ENCODE data around the gene SIX1.

SIX1 gene

GRCh38 chr14:60661721-60662120 lies 12.4 kb upstream of the SIX1 start:
- no peak overlapping the region for H3K4me2 ChIP-seq (ENCODE audit: low read depth, low read length, poor library complexity, severe bottlenecking)
- H2AFZ ChIP-seq (ENCODE audit: low read depth, low read length, severe bottlenecking): no peak overlapping the region
- H3K9me3 ChIP-seq (ENCODE audit: insufficient read depth, low read length): no peaks in the 10 kb centered on the region
- H4K20me1 ChIP-seq (ENCODE audit: low read depth, low read length): no peaks in the 10 kb centered on the region
- no peaks in the 10 kb centered on the region for H3K9me2 ChIP-seq (replicated peaks; ENCODE audit: insufficient read depth, low read length)
- no peaks in the 10 kb centered on the region for H3K79me2 ChIP-seq (ENCODE audit: insufficient read depth, low read length)
- no peaks in the 10 kb centered on the region for H3F3A ChIP-seq (ENCODE audit: insufficient read depth)
- H3K4me3 ChIP-seq (ENCODE audit: insufficient read depth, low read length, poor library complexity, severe bottlenecking): no peak overlapping the region
- no peaks in the 10 kb centered on the region for H3K27me3 ChIP-seq (ENCODE audit: low read length)
- no peaks in the 10 kb centered on the region for H3K36me3 ChIP-seq (ENCODE audit: low read length)
- H3K27ac ChIP-seq (ENCODE audit: low read depth, low read length): no peak overlapping the region
- no peak overlapping the region for H3K9ac ChIP-seq (ENCODE audit: low read length)
- no peak for TF ChIP-seq CTCF (IDR thresholded peaks at IDR 0.05; ENCODE audit: insufficient read depth, low read length, poor library complexity, severe bottlenecking)
- no peak for TF ChIP-seq EZH2phosphoT487 (conservative IDR thresholded peaks at IDR 0.05; ENCODE audit: low read length)

GRCh38 chr14:60658909-60659585 lies 9.8 kb upstream of the SIX1 start:
- TF ChIP-seq EZH2phosphoT487 (conservative IDR thresholded peaks at IDR 0.05; ENCODE audit: low read length) (no peak), CTCF (IDR thresholded peaks at IDR 0.05; ENCODE audit: insufficient read depth, low read length, poor library complexity, severe bottlenecking) (no peak)
- H3F3A ChIP-seq (ENCODE audit: insufficient read depth): no peaks in the 10 kb centered on the region
- no peaks in the 10 kb centered on the region for H3K36me3 ChIP-seq (ENCODE audit: low read length)
- H2AFZ ChIP-seq (ENCODE audit: low read depth, low read length, severe bottlenecking): no peak overlapping the region
- H3K9me3 ChIP-seq (ENCODE audit: insufficient read depth, low read length): no peaks in the 10 kb centered on the region
- no peaks in the 10 kb centered on the region for H3K27me3 ChIP-seq (ENCODE audit: low read length)
- H3K9ac ChIP-seq (ENCODE audit: low read length): no peak overlapping the region
- no peaks in the 10 kb centered on the region for H3K79me2 ChIP-seq (ENCODE audit: insufficient read depth, low read length)
- H3K27ac ChIP-seq (ENCODE audit: low read depth, low read length): no peak overlapping the region
- H3K4me2 ChIP-seq (ENCODE audit: low read depth, low read length, poor library complexity, severe bottlenecking): no peak overlapping the region
- no peaks in the 10 kb centered on the region for H4K20me1 ChIP-seq (ENCODE audit: low read depth, low read length)
- no peaks in the 10 kb centered on the region for H3K9me2 ChIP-seq (replicated peaks; ENCODE audit: insufficient read depth, low read length)
- no peak overlapping the region for H3K4me3 ChIP-seq (ENCODE audit: insufficient read depth, low read length, poor library complexity, severe bottlenecking)

GRCh38 chr14:60658211-60658690 lies 9.0 kb upstream of the SIX1 start:
- Histone ChIP-seq H3K4me2 (ENCODE audit: low read depth, low read length, poor library complexity, severe bottlenecking) (peak overlapping the region; percentile 91), H3K9ac (ENCODE audit: low read length) (no peak overlapping the region; the same call in 1 of the 2 replicates), H3K9me2 (replicated peaks; ENCODE audit: insufficient read depth, low read length) (no peaks in the 10 kb centered on the region), H3K27ac (ENCODE audit: low read depth, low read length) (no peak overlapping the region), H2AFZ (ENCODE audit: low read depth, low read length, severe bottlenecking) (no peak overlapping the region), H3K4me3 (ENCODE audit: insufficient read depth, low read length, poor library complexity, severe bottlenecking) (no peak overlapping the region), H3K36me3 (ENCODE audit: low read length) (no peaks in the 10 kb centered on the region), H3K79me2 (ENCODE audit: insufficient read depth, low read length) (no peaks in the 10 kb centered on the region), H4K20me1 (ENCODE audit: low read depth, low read length) (no peaks in the 10 kb centered on the region), H3K27me3 (ENCODE audit: low read length) (no peaks in the 10 kb centered on the region), H3F3A (ENCODE audit: insufficient read depth) (no peaks in the 10 kb centered on the region), H3K9me3 (ENCODE audit: insufficient read depth, low read length) (no peaks in the 10 kb centered on the region)
- no peak for TF ChIP-seq CTCF (IDR thresholded peaks at IDR 0.05; ENCODE audit: insufficient read depth, low read length, poor library complexity, severe bottlenecking)
- no peak for TF ChIP-seq EZH2phosphoT487 (conservative IDR thresholded peaks at IDR 0.05; ENCODE audit: low read length)

All from SU-DHL-6 (cell line).